Fibroblast of peridontal ligament (primary cell): ENCODE data around the gene SLITRK6.
"Not testable (repeated sequence)": the region's sequence is repeated elsewhere in the genome, so short reads cannot be mapped to it uniquely, and the experiment has no call there.

Experiments
- DNase-seq: peaks from one replicate; pipeline ENCODE4 v3.0.0-alpha.2; 2010; ENCODE audit errors: extremely low read depth

The SLITRK6 gene

GRCh38 chr13:85799097-85799582, at the start of gene SLITRK6:
SLITRK6 (minus strand) TSS chr13:85799419; CDS start chr13:85796508, 2,911 bp downstream.
- peak; percentile 78 for DNase-seq

GRCh38 chr13:85847012-85847411, 47.8 kb upstream of the SLITRK6 start:
- no peak for DNase-seq

GRCh38 chr13:85841427-85841826, 42.2 kb upstream of the SLITRK6 start:
- no peak for DNase-seq

GRCh38 chr13:85833921-85834320, 34.7 kb upstream of the SLITRK6 start:
- DNase-seq = no peak

GRCh38 chr13:85828094-85828684, 29.0 kb upstream of the SLITRK6 start:
- DNase-seq = peak; percentile 39

- DNase-seq = no peak
These were observed 26.2 kb upstream of the SLITRK6 start for GRCh38 chr13:85825454-85825853.

GRCh38 chr13:85823832-85824231, 24.6 kb upstream of the SLITRK6 start:
- DNase-seq = no peak

- no peak for DNase-seq
These were observed 20.3 kb upstream of the SLITRK6 start for GRCh38 chr13:85819513-85819912.

- DNase-seq = peak; percentile 34
These were observed 17.2 kb upstream of the SLITRK6 start for GRCh38 chr13:85816413-85816812.

GRCh38 chr13:85812282-85812681, 13.1 kb upstream of the SLITRK6 start:
- no peak for DNase-seq

- no peak for DNase-seq
These were observed 9.6 kb upstream of the SLITRK6 start for GRCh38 chr13:85808811-85809210.

GRCh38 chr13:85806553-85807175, 7.4 kb upstream of the SLITRK6 start:
- DNase-seq = peak; percentile 86

GRCh38 chr13:85798556-85798955, 663 bp downstream of the SLITRK6 start:
- no peak for DNase-seq

GRCh38 chr13:85797311-85797710, 1.9 kb downstream of the SLITRK6 start:
- DNase-seq = no peak

GRCh38 chr13:85785205-85785604, 14.0 kb downstream of the SLITRK6 start:
- no peak for DNase-seq

- no peak for DNase-seq
These were observed 26.9 kb downstream of the SLITRK6 start for GRCh38 chr13:85772367-85772766.

- no peak for DNase-seq
These were observed 27.4 kb downstream of the SLITRK6 start for GRCh38 chr13:85771856-85772255.

GRCh38 chr13:85768946-85769345, 30.3 kb downstream of the SLITRK6 start:
- no peak for DNase-seq

- DNase-seq = no peak
These were observed 44.1 kb downstream of the SLITRK6 start for GRCh38 chr13:85755123-85755522.

- DNase-seq = not testable (repeated sequence)
These were observed 55.9 kb downstream of the SLITRK6 start for GRCh38 chr13:85743201-85743770.
